Keratinocyte (primary cell): ENCODE results near the gene PRKCE. TPM values are rescaled to one million over a fixed set of nuclear protein-coding genes. Genes with fewer than 3 reads are reported as not detected.

ENCODE experiments used
- DNase-seq: peaks from one replicate; pipeline ENCODE4 v3.0.0-alpha.2; 2011; ENCODE audit warnings: low read depth, missing footprints, low spot score
- FAIRE-seq: peaks from 2 replicates; lab custom pipeline; 2011; peaks lifted over from hg19 to GRCh38; lab: Jason Lieb, UNC
- H2AFZ ChIP-seq: 2 replicates; pipeline ENCODE4 v1.6.0; 2012; ENCODE audit warnings: low read length, control low read depth, inconsistent platforms; ENCODE audit not compliant: control insufficient read depth
- H3K27ac ChIP-seq: 2 replicates; pipeline ENCODE4 v1.5.1; 2011; ENCODE audit warnings: low read length; ENCODE audit not compliant: control insufficient read depth, insufficient read depth
- H3K27me3 ChIP-seq: 3 replicates; pipeline ENCODE4 v1.6.0; 2011; ENCODE audit warnings: low read length; ENCODE audit not compliant: control insufficient read depth, insufficient read depth; ENCODE audit errors: extremely low read depth
- H3K36me3 ChIP-seq, 2 experiments: 2 replicates in 1 of 2; 3 replicates in 1 of 2; pipeline ENCODE4 v1.5.1; 2011; ENCODE audit warnings: low read length in 2 of 2, mild to moderate bottlenecking in 1 of 2; ENCODE audit not compliant: control insufficient read depth in 2 of 2, insufficient read depth in 2 of 2; ENCODE audit errors: extremely low read depth in 1 of 2
- H3K4me1 ChIP-seq: 3 replicates; pipeline ENCODE4 v1.5.1; 2011; ENCODE audit warnings: low read length; ENCODE audit not compliant: control insufficient read depth, insufficient read depth; ENCODE audit errors: extremely low read depth
- H3K4me2 ChIP-seq: 3 replicates; pipeline ENCODE4 v1.6.0; 2011; ENCODE audit warnings: low read depth, low read length; ENCODE audit not compliant: control insufficient read depth, insufficient read depth; ENCODE audit errors: extremely low read depth
- H3K4me3 ChIP-seq, 3 experiments: fragments of 200-600 bp in 1 of 3; sonication (generic) in 1 of 3; 2 replicates in 2 of 3; 3 replicates in 1 of 3; pipeline ENCODE4 v1.5.1; 2011 to 2016; ENCODE audit warnings: low read length in 3 of 3, mild to moderate bottlenecking in 3 of 3, control low read depth in 2 of 3, inconsistent platforms in 1 of 3, low read depth in 1 of 3, mixed read lengths in 1 of 3, mixed run types in 1 of 3, moderate library complexity in 1 of 3; ENCODE audit not compliant: control insufficient read depth in 2 of 3, insufficient read depth in 2 of 3; ENCODE audit errors: extremely low read depth in 1 of 3
- H3K79me2 ChIP-seq: 2 replicates; pipeline ENCODE4 v1.6.0; 2012; ENCODE audit warnings: low read length; ENCODE audit not compliant: control insufficient read depth, insufficient read depth
- H3K9ac ChIP-seq: 3 replicates; pipeline ENCODE4 v1.6.0; 2011; ENCODE audit warnings: low read length; ENCODE audit not compliant: control insufficient read depth, insufficient read depth; ENCODE audit errors: extremely low read depth
- H3K9me1 ChIP-seq: 3 replicates; pipeline ENCODE4 v1.6.0; 2011; ENCODE audit warnings: low read length; ENCODE audit not compliant: control insufficient read depth, insufficient read depth; ENCODE audit errors: extremely low read depth
- H3K9me3 ChIP-seq: 2 replicates; pipeline ENCODE4 v1.5.1; 2012; ENCODE audit warnings: low read depth, low read length; ENCODE audit not compliant: control insufficient read depth
- H4K20me1 ChIP-seq: 3 replicates; pipeline ENCODE4 v1.6.0; 2011; ENCODE audit warnings: low read length; ENCODE audit not compliant: control insufficient read depth, insufficient read depth; ENCODE audit errors: extremely low read depth
- CTCF ChIP-seq, 3 experiments: IDR thresholded peaks in 1 of 3; conservative IDR thresholded peaks in 1 of 3; optimal IDR thresholded peaks in 1 of 3; 2 replicates in 2 of 3; 3 replicates in 1 of 3; pipeline versions ENCODE3 to v1.5.1; 2011; ENCODE audit warnings: low read length in 3 of 3, mild to moderate bottlenecking in 3 of 3, moderate library complexity in 2 of 3, control low read depth in 1 of 3, inconsistent platforms in 1 of 3; ENCODE audit not compliant: insufficient read depth in 2 of 3; ENCODE audit errors: extremely low read depth in 1 of 3
- EZH2 ChIP-seq: IDR thresholded peaks from one replicate; pipeline ENCODE4 v1.6.1; 2012; ENCODE audit warnings: inconsistent platforms, mild to moderate bottlenecking, low read length, moderate library complexity
- dilution Hi-C: fragments of 300-500 bp; cut with MboI; formaldehyde crosslinking; loops from one replicate; pipeline ENCODE4 v1.7.0; 2020; ENCODE audit warnings: low sequenced_read_pairs; ENCODE audit not compliant: extremely low pct_ligation_motif_present
- polyA plus RNA-seq, 5 experiments: library from polyadenylated mRNA; depleted of rRNA in 3 of 5; stranded (reverse) in 3 of 5; stranded (forward) in 1 of 5; unstranded in 1 of 5; fragments of >200 nt; gene quantifications; 1 replicate in 1 of 5; 2 replicates in 3 of 5; 3 replicates in 1 of 5; pipeline versions ENCODE4 v1.2.1 to v1.2.3, GENCODE V29; 2011 to 2012; ENCODE audit warnings: missing spikeins in 2 of 5, low read depth in 1 of 5, low replicate concordance in 1 of 5

PRKCE gene
- polyA plus RNA-seq, 1 donor (not counting 4 experiments of a cell fraction or from before 2014, with no cell fraction given): 2.0 TPM

GRCh38 chr2:46012618-46013240 lies 361.3 kb downstream of the PRKCE start:
- no peaks in the 10 kb centered on the region for H3K9me3 ChIP-seq
- dilution Hi-C loops: no loop called here
- H4K20me1 ChIP-seq: no peaks in the 10 kb centered on the region
- H3K79me2 ChIP-seq: no peaks in the 10 kb centered on the region
- no peak overlapping the region for H3K4me2 ChIP-seq
- TF ChIP-seq CTCF (optimal IDR thresholded peaks at IDR 0.05 in 1 of 3, IDR thresholded peaks at IDR 0.05 in 1 of 3, conservative IDR thresholded peaks at IDR 0.05 in 1 of 3; ENCODE audit: extremely low read depth in 1 of 3, insufficient read depth in 2 of 3, low read length in 3 of 3) (no peak), EZH2 (no peak)
- H2AFZ ChIP-seq: no peak overlapping the region
- FAIRE-seq: no peak
- peaks cover 0 to 2% of the 10 kb centered on the region in 2 experiments for H3K36me3 ChIP-seq
- no peaks in the 10 kb centered on the region for H3K9me1 ChIP-seq
- no peaks in the 10 kb centered on the region for H3K27me3 ChIP-seq
- peaks cover 21% of the 10 kb centered on the region for H3K4me1 ChIP-seq
- DNase-seq: no peak
- no peak overlapping the region for H3K9ac ChIP-seq
- no peak overlapping the region for H3K27ac ChIP-seq
- no peak overlapping the region for H3K4me3 ChIP-seq

GRCh38 chr2:46013726-46014125 lies 362.3 kb downstream of the PRKCE start:
- Histone ChIP-seq H3K27ac (no peak overlapping the region), H3K4me2 (no peak overlapping the region), H3K79me2 (no peaks in the 10 kb centered on the region), H4K20me1 (no peaks in the 10 kb centered on the region), H3K9me1 (no peaks in the 10 kb centered on the region), H3K36me3 (peaks cover 0 to 2% of the 10 kb centered on the region in 2 experiments), H3K9ac (no peak overlapping the region), H3K4me3 (no peak overlapping the region), H2AFZ (no peak overlapping the region), H3K4me1 (peaks cover 11% of the 10 kb centered on the region), H3K27me3 (no peaks in the 10 kb centered on the region), H3K9me3 (no peaks in the 10 kb centered on the region)
- DNase-seq (no peak), FAIRE-seq (no peak)
- TF ChIP-seq CTCF (optimal IDR thresholded peaks at IDR 0.05 in 1 of 3, IDR thresholded peaks at IDR 0.05 in 1 of 3, conservative IDR thresholded peaks at IDR 0.05 in 1 of 3; ENCODE audit: extremely low read depth in 1 of 3, insufficient read depth in 2 of 3, low read length in 3 of 3) (no peak), EZH2 (no peak)
- dilution Hi-C loops: no loop called here
